ENCODE measurements around the gene NEURL3.
A peak's percentile ranks its signal among the peaks of the same experiment; 100 is the strongest.
"Not testable (repeated sequence)": the region's sequence is repeated elsewhere in the genome, so short reads cannot be mapped to it uniquely, and the experiment has no call there.

Gene NEURL3

DNA sequence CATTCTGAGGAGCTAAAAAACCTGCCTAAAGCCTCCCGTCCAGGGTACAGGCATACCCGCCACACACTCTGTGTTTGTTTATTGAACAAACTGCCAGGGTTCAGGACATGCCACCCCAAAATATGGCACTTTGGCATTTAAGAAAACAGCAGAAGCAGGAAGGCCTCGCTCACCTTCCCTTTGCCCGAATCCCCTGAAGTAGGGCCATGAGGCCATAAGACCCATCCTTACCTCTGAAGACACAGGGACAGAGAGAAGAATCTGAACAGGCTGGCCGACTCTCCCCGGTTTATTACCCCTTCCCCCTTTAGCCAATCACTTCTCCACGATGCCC lies 1.7 kb upstream of the NEURL3 start:
- DNase-seq (ENCODE audit: low read depth) = no peak

DNA sequence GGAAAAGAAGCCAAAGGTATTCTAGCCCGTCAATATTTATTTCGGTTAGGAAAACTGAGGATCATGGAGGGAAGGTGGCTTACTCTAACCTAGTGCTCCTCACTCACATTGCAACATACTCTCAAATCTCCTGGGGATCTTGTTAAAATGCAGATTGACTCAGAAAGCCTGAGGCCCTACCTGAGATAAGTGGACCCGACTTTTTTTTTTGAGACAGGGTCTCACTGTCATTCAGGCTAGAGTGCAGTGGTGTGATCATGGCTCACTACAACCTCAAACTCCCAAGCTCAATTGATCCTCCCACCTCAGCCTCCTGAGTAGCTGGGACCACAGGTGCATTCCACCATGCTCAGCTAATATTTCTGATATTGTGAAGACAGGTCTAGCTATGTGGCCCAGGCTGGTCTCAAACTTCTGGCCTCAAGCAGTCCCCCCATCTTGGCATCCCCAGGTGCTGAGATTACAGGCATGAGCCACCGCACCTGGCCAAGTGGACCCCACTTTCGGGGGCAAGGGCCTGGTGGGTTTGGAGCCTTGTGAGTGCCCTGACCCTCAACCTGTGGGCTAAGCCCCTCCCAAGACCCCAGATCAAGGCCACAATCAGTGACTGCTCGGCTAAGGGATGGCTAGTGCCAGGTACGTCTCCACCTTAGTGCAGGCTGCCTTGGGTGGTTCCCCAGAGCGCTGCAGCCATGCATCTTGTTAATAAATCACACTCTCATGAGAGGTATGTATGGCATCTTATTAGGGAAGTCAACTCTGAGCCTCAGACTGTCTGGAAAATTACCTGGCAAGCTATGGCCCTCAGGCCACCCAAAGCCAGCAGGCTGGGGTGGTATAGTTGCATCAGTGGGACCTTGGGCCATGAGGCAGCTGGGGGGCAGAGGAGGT lies 1.1 kb upstream of the NEURL3 start:
- no peak for DNase-seq (ENCODE audit: low read depth)

DNA sequence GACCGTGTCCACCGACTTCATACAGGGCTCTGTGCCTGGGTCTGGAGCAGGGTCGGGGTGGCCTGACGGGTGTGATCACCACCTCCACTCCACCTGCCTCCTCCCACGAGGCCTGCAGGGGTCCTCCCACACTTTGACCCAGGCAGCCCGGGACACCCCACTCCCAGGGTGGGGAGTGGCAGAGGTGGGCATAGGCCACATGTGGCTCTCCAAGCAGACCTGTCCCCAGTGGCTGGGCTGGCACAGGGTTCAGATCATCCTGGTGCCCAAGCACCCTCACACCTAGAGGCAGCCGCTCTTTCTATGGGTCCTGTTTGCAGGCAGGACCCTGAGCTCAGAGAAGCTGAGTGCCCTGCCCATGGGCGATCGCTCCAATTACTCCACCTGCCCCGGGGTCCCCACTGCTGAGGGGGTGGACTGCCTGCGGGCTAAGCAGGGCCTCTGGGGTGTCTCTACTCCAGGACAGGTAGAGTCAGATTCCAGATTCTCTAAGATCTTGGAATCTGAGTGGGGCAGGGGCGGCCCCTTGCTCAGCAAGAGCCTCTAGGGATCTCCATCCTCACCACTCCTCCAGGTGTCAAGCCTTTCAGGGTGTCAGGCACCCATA lies 1.4 kb downstream of the NEURL3 start:
- no peak for DNase-seq (ENCODE audit: low read depth)

DNA sequence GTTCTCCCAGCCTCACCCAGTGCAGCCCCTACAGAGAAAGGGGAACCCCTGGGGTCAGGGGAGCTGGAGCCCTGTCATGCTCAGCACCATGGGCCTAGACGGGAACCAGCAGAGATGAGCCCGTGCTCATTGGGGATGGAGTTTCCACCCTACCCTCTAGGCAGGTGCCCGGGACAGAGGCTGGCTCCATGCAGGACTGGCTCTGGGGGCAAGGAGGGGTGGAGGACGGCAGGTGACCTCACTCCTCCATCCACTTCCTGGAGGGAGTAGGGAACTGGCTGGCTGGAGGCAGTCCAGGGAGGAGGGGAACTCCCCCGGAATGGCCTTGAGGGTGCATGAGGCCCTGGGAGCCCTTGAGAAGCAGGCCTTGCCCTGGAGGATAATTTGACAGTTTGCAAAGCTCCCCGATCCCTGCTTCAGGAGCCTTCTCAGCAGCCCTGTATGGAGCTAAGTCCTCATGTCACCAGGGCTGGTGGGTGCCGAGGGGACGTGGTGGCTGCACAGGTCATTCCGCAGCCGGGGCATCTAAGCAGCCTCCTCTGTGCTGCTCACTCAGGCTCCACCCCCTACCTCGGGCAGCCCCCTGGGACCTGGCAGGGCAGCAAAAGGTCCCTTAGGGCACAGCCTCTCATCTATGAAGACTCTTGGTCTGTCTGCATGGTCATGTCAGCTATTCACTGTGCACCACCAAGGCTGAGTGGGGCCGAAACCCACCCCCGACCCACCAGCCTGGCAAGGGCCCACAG lies 2.1 kb downstream of the NEURL3 start:
- DNase-seq (ENCODE audit: low read depth) = no peak

DNA sequence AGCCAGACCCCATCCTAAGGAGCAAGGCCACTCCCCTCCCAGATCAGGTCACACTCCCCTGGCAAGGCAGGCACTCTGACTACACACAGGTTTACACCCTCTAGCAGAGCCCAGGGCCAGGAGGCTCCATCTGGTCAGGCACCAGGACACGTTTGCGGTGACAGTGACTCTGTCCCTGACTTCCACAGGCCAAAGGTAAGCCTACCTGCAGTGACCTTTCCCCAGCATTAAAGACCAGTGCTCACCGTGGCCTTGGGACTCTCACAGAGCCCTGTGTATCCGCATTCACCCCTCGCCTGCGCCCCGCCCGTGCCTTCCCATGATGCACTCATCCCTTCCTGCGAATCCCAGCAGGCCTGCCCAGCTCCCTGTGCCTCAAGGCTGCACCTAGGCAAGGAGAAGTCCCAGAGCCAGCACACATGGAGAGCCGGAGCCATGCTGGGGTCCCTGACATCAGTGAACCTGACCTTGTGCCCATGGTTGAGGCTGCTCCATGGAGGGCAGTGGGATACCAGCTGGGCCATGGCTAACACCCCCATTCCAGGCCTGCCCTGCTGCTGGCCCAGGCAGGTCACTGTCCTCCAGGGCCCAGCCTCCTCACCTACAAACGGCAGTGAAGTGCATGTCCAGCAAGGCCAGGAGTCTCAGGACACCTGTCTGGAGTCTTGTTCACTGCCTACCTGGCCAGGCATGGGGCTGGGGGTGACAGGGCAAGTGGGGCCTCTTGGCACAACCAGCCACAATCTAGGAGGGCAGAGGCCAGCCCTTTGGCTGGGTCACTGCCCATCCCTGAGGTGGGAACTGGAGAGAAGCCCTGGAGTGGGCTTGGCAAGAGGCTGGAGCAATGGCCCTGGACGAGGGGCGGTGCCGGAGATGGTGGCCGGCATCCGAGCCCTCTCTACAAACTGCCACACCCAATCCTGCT lies 3.0 kb downstream of the NEURL3 start:
- no peak for DNase-seq (ENCODE audit: low read depth)

DNA sequence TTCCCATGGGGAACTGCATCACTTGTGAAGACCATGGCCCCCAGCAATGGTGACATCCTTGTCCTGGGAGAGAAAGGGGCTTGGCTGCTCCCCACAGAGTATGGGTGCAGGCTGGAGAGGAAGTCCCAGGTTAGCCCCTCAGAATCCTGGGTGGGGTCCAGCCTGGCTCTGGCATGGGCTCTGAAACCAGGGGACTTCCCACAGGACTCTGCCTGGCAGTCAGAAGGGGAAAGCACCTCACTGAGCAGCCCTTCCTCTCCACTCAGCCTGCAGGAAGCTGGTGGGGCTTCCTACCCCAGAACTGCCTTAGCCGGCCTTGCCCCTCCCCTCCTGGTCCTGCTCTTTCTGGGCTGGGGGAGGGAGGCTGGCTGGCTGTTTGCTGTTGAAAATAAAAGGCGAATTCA lies 3.7 kb downstream of the NEURL3 start:
- no peak for DNase-seq (ENCODE audit: low read depth)

DNA sequence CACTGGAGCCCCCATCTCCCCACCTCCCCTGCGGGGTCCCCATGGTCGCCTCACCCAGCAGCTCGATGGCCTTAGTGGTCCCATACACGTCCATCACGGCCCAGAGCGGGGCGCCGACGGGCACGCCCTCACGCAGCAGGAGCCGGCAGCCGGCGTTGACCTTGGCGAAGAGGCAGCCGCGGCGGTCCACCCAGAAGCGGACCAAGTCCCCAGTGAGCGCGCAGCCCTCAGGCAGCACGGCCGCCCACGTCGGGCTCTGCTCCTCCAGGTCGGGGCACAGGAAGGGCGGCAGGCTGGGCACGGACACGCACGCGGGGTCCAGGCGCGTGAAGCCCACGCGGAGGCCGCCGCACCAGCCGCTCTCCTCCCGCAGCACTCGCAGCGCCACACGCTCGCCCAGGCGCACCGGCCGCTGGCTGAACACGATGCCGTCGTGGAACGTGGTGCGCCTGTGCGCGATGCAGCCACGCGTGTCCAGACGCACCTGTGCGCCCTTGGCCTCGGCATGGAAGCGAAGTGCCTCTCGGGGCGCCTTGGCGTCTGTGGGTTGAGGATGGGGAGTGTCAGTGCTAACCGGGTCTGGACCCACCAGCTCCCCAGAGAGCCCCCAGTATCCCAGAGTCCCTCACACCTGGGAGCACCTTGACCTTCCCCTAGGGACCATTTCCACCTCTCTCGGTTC lies 4.6 kb downstream of the NEURL3 start:
- no peak for DNase-seq (ENCODE audit: low read depth)

DNA sequence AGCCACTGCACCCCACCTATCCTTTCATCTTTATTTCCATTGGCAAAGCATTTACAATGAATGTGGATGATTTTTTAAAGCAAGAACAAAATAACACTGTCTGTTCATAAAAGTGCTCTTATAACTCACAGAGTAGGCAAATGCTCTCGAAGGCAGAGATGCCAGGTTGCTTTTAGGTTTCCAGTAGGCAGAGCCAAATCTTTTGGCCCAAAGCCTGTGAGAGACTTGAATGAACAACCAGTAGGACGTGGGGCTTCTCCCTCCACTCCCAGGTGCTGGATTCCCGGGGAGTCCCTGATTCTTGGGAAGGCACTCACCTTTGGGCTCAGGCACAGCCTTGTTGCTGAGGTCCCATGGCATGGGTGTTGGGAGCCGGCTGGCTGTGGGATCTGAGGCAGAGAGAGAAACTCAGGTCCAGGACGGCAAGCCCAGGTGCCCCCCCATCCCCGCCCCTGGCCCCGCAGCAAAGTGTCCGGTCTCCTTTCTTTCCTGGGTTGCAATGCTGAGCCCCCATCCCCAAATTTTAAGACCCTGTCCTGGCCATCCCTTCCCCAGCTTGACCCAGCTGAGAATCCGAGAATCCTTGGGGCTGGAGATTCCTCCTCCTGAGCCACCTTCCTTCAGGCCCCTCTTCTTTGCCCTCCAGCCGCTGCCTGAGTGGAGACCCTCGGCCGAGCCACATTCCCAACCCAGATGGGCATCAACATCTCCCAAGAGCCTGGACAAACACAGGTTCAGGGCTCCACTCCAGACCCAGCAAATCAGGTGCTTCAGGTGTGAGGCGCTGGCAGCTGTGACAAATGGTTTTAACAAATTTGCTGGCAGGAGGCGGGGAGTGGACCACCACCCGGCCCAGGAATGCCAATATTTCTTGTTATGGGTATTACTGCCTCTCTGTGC lies 5.8 kb downstream of the NEURL3 start:
- no peak for DNase-seq (ENCODE audit: low read depth)

DNA sequence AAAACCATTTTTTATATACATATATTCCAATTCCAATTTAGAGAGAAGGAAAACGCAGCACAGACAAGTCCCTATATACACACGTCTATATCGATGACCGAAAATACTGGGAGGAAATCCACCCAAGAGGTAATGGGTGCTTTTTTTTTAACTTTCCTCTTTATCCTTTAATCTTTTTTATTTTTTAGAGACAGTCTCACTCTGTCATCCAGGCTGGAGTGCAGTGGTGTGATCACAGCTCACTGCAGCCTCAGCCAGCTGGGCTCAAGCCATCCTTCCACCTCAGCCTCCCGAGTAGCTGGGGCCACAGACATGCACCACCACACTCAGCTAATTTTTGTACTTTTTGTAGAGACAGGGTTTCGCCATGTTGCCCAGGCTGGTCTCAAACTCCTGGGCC lies 6.5 kb downstream of the NEURL3 start:
- DNase-seq (ENCODE audit: low read depth) = not testable (repeated sequence)

DNA sequence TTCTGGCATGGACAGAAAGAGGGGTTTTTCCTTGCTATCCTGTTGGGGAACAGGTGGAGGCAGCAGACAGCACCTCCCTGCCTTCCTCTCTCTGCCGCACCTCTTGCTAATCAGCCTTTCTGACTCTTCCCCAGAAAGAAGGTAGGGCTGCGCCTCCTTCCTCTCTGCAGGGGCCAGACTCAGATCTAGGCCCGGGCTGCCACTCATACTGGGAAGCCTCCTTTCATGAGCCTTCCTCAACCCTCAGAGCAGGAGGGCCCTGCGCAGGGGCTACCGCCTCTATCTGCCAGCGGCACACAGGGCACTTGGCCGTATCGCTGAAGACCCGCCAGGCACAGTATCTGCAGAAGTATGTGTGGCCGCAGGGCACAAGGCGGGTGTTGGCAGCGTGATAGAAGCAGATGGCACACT lies 7.1 kb downstream of the NEURL3 start:
- no peak for DNase-seq (ENCODE audit: low read depth)

DNA sequence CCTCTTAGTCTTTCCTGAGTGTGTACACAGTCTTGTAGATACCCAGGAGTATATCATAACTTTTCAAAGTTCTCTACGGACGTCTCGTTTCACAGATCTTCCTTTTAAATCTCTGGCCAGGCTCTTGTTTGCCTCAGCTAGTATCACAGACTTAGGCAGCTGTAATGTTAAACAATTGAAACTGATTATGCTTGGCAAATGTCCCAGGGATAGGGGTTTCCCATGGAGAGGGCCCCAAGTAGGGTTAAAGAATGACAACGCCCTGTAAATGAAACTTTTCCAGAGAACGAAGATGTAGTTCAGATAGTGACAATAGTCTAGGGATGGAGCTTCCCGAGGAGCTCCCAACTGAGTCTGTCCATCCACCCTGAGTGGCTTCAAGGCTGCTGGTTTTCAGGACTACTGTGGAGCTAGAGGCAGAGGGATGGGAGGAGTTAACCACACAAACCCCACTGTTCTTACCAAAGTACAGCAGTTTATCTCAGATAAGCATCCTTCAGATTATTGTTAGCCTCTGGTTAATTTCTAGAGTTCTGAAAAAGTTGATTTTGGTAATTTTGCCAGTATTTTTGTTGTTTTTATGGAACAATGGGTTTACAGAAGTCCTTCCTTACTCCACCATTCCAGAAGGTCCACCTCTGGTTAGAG lies 9.1 kb downstream of the NEURL3 start:
- DNase-seq (ENCODE audit: low read depth) = no peak

DNA sequence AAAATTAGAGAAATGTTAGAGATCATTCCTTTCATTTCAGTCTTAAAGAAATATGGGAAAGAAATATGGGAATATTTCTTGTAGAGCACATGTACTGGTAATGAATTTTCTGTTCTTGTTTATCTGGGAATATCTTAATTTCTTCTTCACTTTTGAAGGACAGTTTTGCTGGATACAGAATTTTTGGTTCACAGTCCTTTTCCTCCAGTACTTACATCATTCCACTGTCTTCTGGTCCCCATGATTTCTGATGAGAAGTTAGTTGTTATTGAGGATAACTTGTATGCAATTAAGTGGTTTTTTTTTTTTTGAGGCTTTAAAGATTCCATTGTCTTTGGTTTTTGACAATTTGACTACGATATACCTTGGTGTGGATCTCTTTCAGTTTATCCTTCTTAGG lies 11.0 kb downstream of the NEURL3 start:
- DNase-seq (ENCODE audit: low read depth) = no peak

DNA sequence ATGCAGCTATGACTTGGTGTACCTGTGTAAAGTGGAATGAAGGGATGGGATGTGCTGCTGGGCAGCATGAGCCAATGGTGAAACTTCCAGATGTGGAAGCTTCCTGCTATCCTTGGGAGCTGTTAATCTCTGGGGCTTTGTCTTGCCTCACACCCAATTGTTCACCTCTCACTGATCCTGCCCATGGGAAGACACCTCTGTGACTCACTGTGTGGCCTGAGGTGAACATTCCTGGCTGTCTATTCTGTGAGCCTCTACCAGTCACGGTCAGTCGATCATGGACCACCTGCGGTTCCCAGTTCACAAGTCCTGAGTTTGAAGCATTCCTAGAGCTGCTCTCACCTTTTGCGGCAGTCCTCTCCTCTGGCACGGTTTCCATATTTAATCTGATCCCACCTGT lies 12.1 kb downstream of the NEURL3 start:
- no peak for DNase-seq (ENCODE audit: low read depth)

DNA sequence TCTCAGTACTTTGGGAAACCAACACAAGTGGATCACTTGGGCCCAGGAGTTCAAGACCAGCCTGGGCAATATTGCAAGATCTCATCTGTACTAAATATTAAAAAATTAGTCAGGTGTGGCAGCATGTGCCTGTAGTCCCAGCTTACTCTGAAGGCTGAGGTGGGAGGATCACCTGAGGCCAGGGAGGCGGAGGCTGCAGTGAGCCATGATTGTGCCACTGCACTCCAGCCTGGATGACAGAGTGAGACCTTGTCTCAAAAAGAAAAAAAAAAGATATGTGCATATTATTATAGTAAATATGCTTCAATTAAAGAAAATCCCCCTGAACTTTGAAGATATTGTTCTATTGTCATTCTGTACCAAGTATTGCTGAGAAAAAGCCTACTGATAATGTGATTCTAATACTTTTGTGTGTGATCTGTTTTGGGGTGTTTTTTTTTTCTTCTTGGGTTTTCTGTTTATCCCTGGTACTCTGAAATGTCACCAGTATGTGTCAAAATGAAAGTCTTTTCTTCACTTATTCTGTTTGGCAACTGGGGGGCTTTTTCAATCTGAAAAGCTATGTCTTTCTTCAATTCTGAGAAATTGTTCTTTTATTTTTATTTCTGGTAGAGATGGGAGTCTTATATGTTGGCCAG lies 13.2 kb downstream of the NEURL3 start:
- DNase-seq (ENCODE audit: low read depth) = no peak

DNA sequence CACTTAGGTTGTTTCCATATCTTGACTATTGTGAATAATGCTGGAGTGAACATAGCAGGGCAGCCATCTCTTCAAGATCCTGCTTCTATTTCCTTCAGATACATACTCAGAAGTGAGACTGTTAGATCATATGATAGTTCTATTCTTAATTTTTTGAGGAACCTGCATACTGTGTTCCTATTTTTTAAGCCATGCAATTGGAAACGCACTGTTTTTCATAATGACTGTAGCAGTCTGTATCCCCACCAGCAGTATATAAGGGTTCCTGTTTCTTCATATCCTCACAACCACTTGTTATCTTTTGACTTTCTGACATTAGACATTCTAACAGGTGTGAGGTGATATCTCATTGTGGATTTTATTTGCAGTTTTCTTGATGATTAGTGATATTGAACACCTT lies 15.5 kb downstream of the NEURL3 start:
- no peak for DNase-seq (ENCODE audit: low read depth)

DNA sequence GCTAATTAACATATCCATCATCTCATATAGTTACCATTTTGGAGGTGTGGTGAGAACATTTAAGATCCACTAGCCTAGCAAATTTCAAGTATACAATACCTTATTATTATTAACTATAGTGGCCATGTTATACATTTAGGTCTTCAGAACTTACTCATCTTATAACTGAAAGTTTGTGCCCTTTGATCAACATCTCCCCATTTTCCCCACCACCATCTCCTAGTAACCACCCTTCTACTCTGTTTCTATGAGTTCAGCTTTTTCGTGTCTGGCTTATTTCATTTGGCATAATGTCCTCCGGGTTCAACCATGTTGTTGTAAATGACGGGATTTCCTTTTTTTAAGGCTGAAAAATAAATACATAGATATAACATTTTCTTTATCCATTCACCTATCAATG lies 15.9 kb downstream of the NEURL3 start:
- DNase-seq (ENCODE audit: low read depth) = no peak

DNA sequence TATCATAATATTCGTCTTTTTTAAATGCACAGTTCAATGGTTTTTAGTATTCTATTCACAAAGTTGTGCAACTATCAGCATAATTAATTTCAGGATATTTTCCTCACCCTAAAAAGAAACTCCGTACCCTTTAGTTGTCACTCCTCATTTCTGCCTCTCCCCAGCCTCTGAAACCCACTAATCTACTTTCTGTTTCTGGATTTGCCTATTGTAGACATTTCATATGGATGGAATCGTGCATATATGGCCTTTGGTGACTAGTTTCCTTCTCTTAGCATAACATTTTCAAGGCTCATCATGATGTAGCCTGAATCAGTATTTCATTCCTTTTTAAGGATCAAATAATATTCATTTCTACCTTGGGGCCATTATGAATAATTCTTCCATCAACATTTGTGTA lies 18.5 kb downstream of the NEURL3 start:
- DNase-seq (ENCODE audit: low read depth) = no peak

DNA sequence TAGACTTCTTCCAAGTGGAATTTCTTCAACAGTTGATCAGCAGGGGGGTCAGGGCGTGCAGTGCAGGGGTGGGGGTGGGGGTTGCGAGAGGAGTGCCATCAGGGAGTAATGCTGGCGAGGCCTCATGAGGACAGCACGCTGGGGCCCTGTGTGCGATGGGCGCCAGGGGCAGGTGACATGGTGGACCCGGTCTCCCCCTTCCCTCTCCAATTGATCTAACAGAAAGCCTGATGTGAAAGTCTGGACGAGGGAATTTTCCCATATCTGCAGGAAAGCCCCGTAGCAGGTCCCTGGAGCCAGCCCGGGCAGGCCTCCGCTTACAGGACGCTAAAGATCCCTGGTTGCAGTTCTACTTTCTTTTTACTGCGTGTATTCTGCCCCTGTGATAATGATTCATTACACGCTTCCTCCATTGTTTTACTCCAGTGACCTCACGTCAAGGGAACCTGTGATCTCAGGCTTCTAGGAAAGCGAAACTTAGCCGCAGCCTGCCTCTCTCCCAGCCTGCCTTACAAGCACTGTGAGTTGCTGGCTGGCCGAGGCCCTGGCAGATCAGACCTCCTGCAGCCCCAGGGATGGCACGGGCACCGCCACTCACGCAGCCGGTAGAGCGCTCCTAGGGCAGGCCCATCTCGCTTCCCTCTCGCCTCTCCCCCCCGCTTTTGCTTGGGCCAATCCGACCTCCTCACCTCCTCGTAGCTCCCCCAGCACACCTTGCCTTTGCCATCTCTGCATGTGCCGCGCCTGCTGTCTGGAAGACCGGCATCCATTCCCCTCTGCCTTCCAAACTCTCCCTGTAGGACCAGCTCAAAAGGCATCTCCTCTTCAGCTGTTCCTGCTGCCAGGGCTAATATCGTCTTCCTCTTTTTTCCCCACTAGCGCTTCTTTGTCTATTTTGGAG lies 19.2 kb downstream of the NEURL3 start:
- DNase-seq (ENCODE audit: low read depth) = peak; percentile 89

Measured in stimulated activated CD4-positive, alpha-beta T cell treated with anti-CD3 and anti-CD28 coated beads, Interleukin-2, amount 100 ng/mL, for 4 hours (primary cell).